PC-3 (cell line): ENCODE results near the gene FAM124A. TPM values are rescaled to one million over a fixed set of nuclear protein-coding genes. Genes with fewer than 3 reads are reported as not detected.

ENCODE experiments used
- ATAC-seq: fragments of 200-7000 bp; cut with Tn5 transposase; 2 replicates; pipeline ENCODE4 v1.9.1; 2020; ENCODE audit warnings: mild to moderate bottlenecking, moderate library complexity
- BruUV-seq: library from RNA; stranded (reverse); fragments of 400-500 nt; replicated peaks from 2 replicates; lab custom pipeline; 2021; lab: Mats Ljungman, UMichigan
- CTCF ChIA-PET: fragments of 300-600 bp; sonication (Branson Sonifier 250); formaldehyde crosslinking; loops from one replicate; lab custom pipeline; 2022; ENCODE audit warnings: antibody characterized with exemption; lab: Charles Lee
- POLR2A ChIA-PET: fragments of 300-600 bp; sonication (Branson Sonifier 250); formaldehyde crosslinking; loops from one replicate; lab custom pipeline; 2022; ENCODE audit warnings: antibody characterized with exemption; ENCODE audit not compliant: unreplicated experiment; lab: Charles Lee
- DNase-seq: peaks from one replicate; pipeline ENCODE4 v3.0.0-alpha.2; 2015
- H2AFZ ChIP-seq: fragments of 300-600 bp; sonication (generic); 2 replicates; pipeline ENCODE4 v1.6.0; 2016; ENCODE audit warnings: antibody characterized with exemption, low read length
- H3F3A ChIP-seq: fragments of 300-600 bp; sonication (generic); one replicate; pipeline ENCODE4 v1.6.0; 2017; ENCODE audit warnings: antibody characterized with exemption, low read length, control low read depth, mild to moderate bottlenecking; ENCODE audit not compliant: unreplicated experiment
- H3K27ac ChIP-seq: fragments of 300-600 bp; sonication (generic); 2 replicates; pipeline ENCODE4 v1.5.1; 2016; ENCODE audit warnings: mild to moderate bottlenecking, low read length
- H3K27me3 ChIP-seq: fragments of 300-600 bp; sonication (generic); 2 replicates; pipeline ENCODE4 v1.6.1; 2016; ENCODE audit warnings: low read length, mixed read lengths
- H3K36me3 ChIP-seq: fragments of 300-600 bp; sonication (generic); 2 replicates; pipeline ENCODE4 v1.6.1; 2016; ENCODE audit warnings: low read depth, mixed run types, low read length, mixed read lengths
- H3K4me1 ChIP-seq: fragments of 300-600 bp; sonication (generic); 2 replicates; pipeline ENCODE4 v1.5.1; 2016; ENCODE audit warnings: low read length; ENCODE audit not compliant: insufficient read depth
- H3K4me2 ChIP-seq: fragments of 300-600 bp; sonication (generic); 2 replicates; pipeline ENCODE4 v1.6.0; 2016; ENCODE audit warnings: low read length
- H3K4me3 ChIP-seq: fragments of 300-600 bp; sonication (generic); 2 replicates; pipeline ENCODE4 v1.5.1; 2016; ENCODE audit warnings: mild to moderate bottlenecking, low read length, mixed read lengths
- H3K79me2 ChIP-seq: fragments of 300-600 bp; sonication (generic); 2 replicates; pipeline ENCODE4 v1.6.1; 2017; ENCODE audit warnings: low read length, mixed read lengths
- H3K9ac ChIP-seq: fragments of 300-600 bp; sonication (generic); 2 replicates; pipeline ENCODE4 v1.6.0; 2016; ENCODE audit warnings: mild to moderate bottlenecking, low read length
- H3K9me2 ChIP-seq: fragments of 300-600 bp; sonication (generic); replicated peaks from 2 replicates; pipeline ENCODE4 v1.6.1; 2016; ENCODE audit warnings: mixed run types, low read length, mixed read lengths
- H3K9me3 ChIP-seq: fragments of 300-600 bp; sonication (generic); 2 replicates; pipeline ENCODE4 v1.6.1; 2016; ENCODE audit warnings: low read length, mixed read lengths
- H4K20me1 ChIP-seq: fragments of 300-600 bp; sonication (generic); 2 replicates; pipeline ENCODE4 v1.6.1; 2016; ENCODE audit warnings: low read length, mixed read lengths
- CTCF ChIP-seq: fragments of 300-600 bp; sonication (generic); conservative IDR thresholded peaks from 2 replicates; pipeline ENCODE4 v1.5.1; 2017; ENCODE audit warnings: antibody characterized with exemption, low read depth, mild to moderate bottlenecking, low read length
- EZH2 ChIP-seq: fragments of 300-600 bp; sonication (generic); IDR thresholded peaks from one replicate; pipeline ENCODE4 v1.6.1; 2017; ENCODE audit warnings: antibody characterized with exemption, mild to moderate bottlenecking, low read length; ENCODE audit not compliant: unreplicated experiment
- EZH2phosphoT487 ChIP-seq: fragments of 300-600 bp; sonication (generic); IDR thresholded peaks from 2 replicates; pipeline ENCODE4 v1.6.1; 2018; ENCODE audit warnings: mild to moderate bottlenecking, antibody characterized with exemption, low read length, borderline replicate concordance
- intact Hi-C: fragments of 100-400 bp; cut with micrococcal nuclease; formaldehyde crosslinking; loops from 2 replicates; pipeline ENCODE4 v1.9.0; 2023
- total RNA-seq: library from RNA; depleted of rRNA; stranded (reverse); fragments of >200 nt; gene quantifications from 2 replicates; pipeline ENCODE4 v1.2.3, GENCODE V29; 2014

FAM124A gene
- total RNA-seq, 1 experiment from 2014 or later, result 1.1 TPM

GRCh38 chr13:51192348-51192747 lies 29.9 kb upstream of the FAM124A start:
- H3K9me3 ChIP-seq, result no peaks in the 10 kb centered on the region
- H3K36me3 ChIP-seq, result no peaks in the 10 kb centered on the region
- no peaks in the 10 kb centered on the region for H3F3A ChIP-seq
- H3K4me2 ChIP-seq, result no peak overlapping the region
- CTCF ChIA-PET, result no interaction called here
- intact Hi-C loops, result no loop called here
- H3K4me1 ChIP-seq, result no peaks in the 10 kb centered on the region
- DNase-seq (no peak), ATAC-seq (no peak)
- no peak overlapping the region for H2AFZ ChIP-seq
- BruUV-seq, result no TSS peak
- H3K9me2 ChIP-seq, result no peaks in the 10 kb centered on the region
- no peak overlapping the region for H3K4me3 ChIP-seq
- POLR2A ChIA-PET, result no interaction called here
- H3K79me2 ChIP-seq, result no peaks in the 10 kb centered on the region
- no peak overlapping the region for H3K27ac ChIP-seq
- H4K20me1 ChIP-seq, result no peaks in the 10 kb centered on the region
- H3K27me3 ChIP-seq, result peaks cover 14% of the 10 kb centered on the region; the same call in 1 of the 2 replicates
- H3K9ac ChIP-seq, result no peak overlapping the region
- TF ChIP-seq CTCF, result no peak

GRCh38 chr13:51193387-51193786 lies 28.8 kb upstream of the FAM124A start:
- Histone ChIP-seq H3K27ac (no peak overlapping the region), H2AFZ (no peak overlapping the region), H3K9ac (no peak overlapping the region), H4K20me1 (no peaks in the 10 kb centered on the region), H3K4me3 (no peak overlapping the region), H3K36me3 (no peaks in the 10 kb centered on the region), H3K9me3 (no peaks in the 10 kb centered on the region), H3K79me2 (no peaks in the 10 kb centered on the region), H3K27me3 (peaks cover 14% of the 10 kb centered on the region; the same call in 1 of the 2 replicates), H3K4me2 (no peak overlapping the region), H3F3A (no peaks in the 10 kb centered on the region), H3K4me1 (no peaks in the 10 kb centered on the region), H3K9me2 (no peaks in the 10 kb centered on the region)
- TF ChIP-seq EZH2phosphoT487, result no peak
- TF ChIP-seq EZH2, result no peak
- no peak for TF ChIP-seq CTCF
- POLR2A ChIA-PET, result no interaction called here
- CTCF ChIA-PET, result no interaction called here
- intact Hi-C loops, result no loop called here
- ATAC-seq (no peak), DNase-seq (no peak)
- BruUV-seq, result no TSS peak

GRCh38 chr13:51194942-51195341 lies 27.3 kb upstream of the FAM124A start:
- DNase-seq, result no peak
- no peak overlapping the region for H3K9ac ChIP-seq
- H3K36me3 ChIP-seq, result no peaks in the 10 kb centered on the region
- TF ChIP-seq CTCF, result no peak
- no peak for TF ChIP-seq EZH2
- no peak for TF ChIP-seq EZH2phosphoT487
- no peak overlapping the region for H3K4me3 ChIP-seq
- ChIA-PET POLR2A (no interaction called here), CTCF (no interaction called here)
- no peaks in the 10 kb centered on the region for H3K9me3 ChIP-seq
- no peaks in the 10 kb centered on the region for H3F3A ChIP-seq
- ATAC-seq, result no peak
- H3K27me3 ChIP-seq, result peaks cover 14% of the 10 kb centered on the region; the same call in 1 of the 2 replicates
- H2AFZ ChIP-seq, result no peak overlapping the region
- intact Hi-C loops, result no loop called here
- H3K79me2 ChIP-seq, result no peaks in the 10 kb centered on the region
- H3K27ac ChIP-seq, result no peak overlapping the region
- no peaks in the 10 kb centered on the region for H3K4me1 ChIP-seq
- BruUV-seq, result no TSS peak
- H4K20me1 ChIP-seq, result no peaks in the 10 kb centered on the region
- no peaks in the 10 kb centered on the region for H3K9me2 ChIP-seq
- no peak overlapping the region for H3K4me2 ChIP-seq
